ENCODE data around the gene EPHB1.
"Not testable (repeated sequence)": the region's sequence is repeated elsewhere in the genome, so short reads cannot be mapped to it uniquely, and the experiment has no call there.

Gene EPHB1

GRCh38 chr3:135107043-135107442 is 312.0 kb downstream of the EPHB1 start:
- Histone ChIP-seq H3K4me3 (ENCODE audit: low read length) (no peak overlapping the region), H3K9ac (ENCODE audit: low read length) (no peak overlapping the region), H3K27me3 (ENCODE audit: control insufficient read depth, insufficient read depth, low read length) (no peaks in the 10 kb centered on the region), H3K4me1 (ENCODE audit: control insufficient read depth, insufficient read depth, low read length) (no peaks in the 10 kb centered on the region), H3K27ac (ENCODE audit: low read depth, low read length) (no peak overlapping the region), H3K36me3 (ENCODE audit: control insufficient read depth, insufficient read depth, low read length) (no peaks in the 10 kb centered on the region)

- H3K27me3 ChIP-seq (ENCODE audit: control insufficient read depth, insufficient read depth, low read length) = no peaks in the 10 kb centered on the region
- H3K36me3 ChIP-seq (ENCODE audit: control insufficient read depth, insufficient read depth, low read length) = no peaks in the 10 kb centered on the region
- no peaks in the 10 kb centered on the region for H3K4me1 ChIP-seq (ENCODE audit: control insufficient read depth, insufficient read depth, low read length)
- no peak overlapping the region for H3K9ac ChIP-seq (ENCODE audit: low read length)
- H3K4me3 ChIP-seq (ENCODE audit: low read length) = no peak overlapping the region
- H3K27ac ChIP-seq (ENCODE audit: low read depth, low read length) = no peak overlapping the region
Observed at GRCh38 chr3:135109681-135110080, 314.6 kb downstream of the EPHB1 start.

GRCh38 chr3:135114551-135114950 is 319.5 kb downstream of the EPHB1 start:
- not testable (repeated sequence) for H3K27ac ChIP-seq (ENCODE audit: low read depth, low read length); H3K27me3 ChIP-seq (ENCODE audit: control insufficient read depth, insufficient read depth, low read length); H3K36me3 ChIP-seq (ENCODE audit: control insufficient read depth, insufficient read depth, low read length); H3K9ac ChIP-seq (ENCODE audit: low read length); H3K4me3 ChIP-seq (ENCODE audit: low read length); H3K4me1 ChIP-seq (ENCODE audit: control insufficient read depth, insufficient read depth, low read length)

GRCh38 chr3:135117977-135118376 is 322.9 kb downstream of the EPHB1 start:
- Histone ChIP-seq H3K9ac (ENCODE audit: low read length) (no peak overlapping the region), H3K27me3 (ENCODE audit: control insufficient read depth, insufficient read depth, low read length) (no peaks in the 10 kb centered on the region), H3K36me3 (ENCODE audit: control insufficient read depth, insufficient read depth, low read length) (no peaks in the 10 kb centered on the region), H3K4me3 (ENCODE audit: low read length) (no peak overlapping the region), H3K27ac (ENCODE audit: low read depth, low read length) (no peak overlapping the region), H3K4me1 (ENCODE audit: control insufficient read depth, insufficient read depth, low read length) (no peaks in the 10 kb centered on the region)

DNA sequence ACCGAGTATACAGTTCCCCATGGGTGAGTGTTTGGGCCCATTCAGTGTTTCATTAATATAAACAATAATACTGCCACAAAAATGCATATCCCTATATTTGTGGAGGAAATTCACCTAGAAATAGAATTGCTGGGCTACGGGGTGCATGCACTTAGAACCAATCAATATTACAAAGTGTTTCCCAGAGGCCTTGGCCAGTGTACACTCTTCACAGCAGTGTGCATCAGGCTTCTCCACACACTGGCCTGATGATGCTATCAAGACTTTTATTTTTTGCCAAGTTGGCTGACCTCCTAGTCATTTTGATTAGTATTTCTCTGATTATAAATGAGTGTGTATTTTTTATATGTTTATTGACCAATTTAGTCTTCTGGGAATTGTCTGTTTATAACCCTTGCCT is 323.7 kb downstream of the EPHB1 start:
- no peaks in the 10 kb centered on the region for H3K4me1 ChIP-seq (ENCODE audit: control insufficient read depth, insufficient read depth, low read length)
- H3K4me3 ChIP-seq (ENCODE audit: low read length) = no peak overlapping the region
- no peak overlapping the region for H3K27ac ChIP-seq (ENCODE audit: low read depth, low read length)
- H3K36me3 ChIP-seq (ENCODE audit: control insufficient read depth, insufficient read depth, low read length) = no peaks in the 10 kb centered on the region
- H3K27me3 ChIP-seq (ENCODE audit: control insufficient read depth, insufficient read depth, low read length) = no peaks in the 10 kb centered on the region
- no peak overlapping the region for H3K9ac ChIP-seq (ENCODE audit: low read length)

- H3K4me3 ChIP-seq (ENCODE audit: low read length) = no peak overlapping the region
- H3K27me3 ChIP-seq (ENCODE audit: control insufficient read depth, insufficient read depth, low read length) = no peaks in the 10 kb centered on the region
Observed at GRCh38 chr3:135125171-135125801, 330.2 kb downstream of the EPHB1 start.

DNA sequence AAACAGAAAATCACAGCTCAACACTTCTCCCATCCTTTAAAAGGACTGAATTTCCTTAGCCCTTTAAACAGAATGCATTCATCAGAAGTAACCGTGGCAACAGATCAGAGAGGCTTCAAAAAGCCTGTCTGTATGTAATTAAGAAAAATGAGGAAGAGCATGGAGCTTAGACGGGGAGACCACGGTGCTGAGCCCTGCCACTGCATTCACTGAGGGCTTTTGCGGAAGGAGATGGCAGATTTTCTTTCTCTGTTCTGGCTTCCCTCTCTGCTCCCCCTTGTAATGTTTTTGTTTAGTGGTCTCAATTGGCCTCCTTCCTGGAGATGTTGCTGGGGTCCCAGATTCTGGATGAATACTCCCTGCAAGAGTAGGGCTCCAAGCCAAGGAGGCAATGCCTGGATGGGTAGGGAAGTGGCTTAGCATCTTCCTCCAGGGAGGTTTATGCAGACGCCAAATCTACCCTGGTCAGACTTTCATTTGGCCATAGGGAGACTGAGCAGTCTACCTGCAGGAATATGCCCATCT is 332.9 kb downstream of the EPHB1 start:
- H3K36me3 ChIP-seq (ENCODE audit: control insufficient read depth, insufficient read depth, low read length) = no peaks in the 10 kb centered on the region
- no peak overlapping the region for H3K9ac ChIP-seq (ENCODE audit: low read length)
- H3K4me1 ChIP-seq (ENCODE audit: control insufficient read depth, insufficient read depth, low read length) = no peaks in the 10 kb centered on the region
- no peak overlapping the region for H3K27ac ChIP-seq (ENCODE audit: low read depth, low read length)
- H3K4me3 ChIP-seq (ENCODE audit: low read length) = no peak overlapping the region
- H3K27me3 ChIP-seq (ENCODE audit: control insufficient read depth, insufficient read depth, low read length) = no peaks in the 10 kb centered on the region

More at GRCh38 chr3:135125171-135125801, 330.2 kb downstream of the EPHB1 start:
- Histone ChIP-seq H3K4me1 (ENCODE audit: control insufficient read depth, insufficient read depth, low read length) (no peaks in the 10 kb centered on the region), H3K9ac (ENCODE audit: low read length) (no peak overlapping the region), H3K27ac (ENCODE audit: low read depth, low read length) (no peak overlapping the region), H3K36me3 (ENCODE audit: control insufficient read depth, insufficient read depth, low read length) (no peaks in the 10 kb centered on the region)

DNA sequence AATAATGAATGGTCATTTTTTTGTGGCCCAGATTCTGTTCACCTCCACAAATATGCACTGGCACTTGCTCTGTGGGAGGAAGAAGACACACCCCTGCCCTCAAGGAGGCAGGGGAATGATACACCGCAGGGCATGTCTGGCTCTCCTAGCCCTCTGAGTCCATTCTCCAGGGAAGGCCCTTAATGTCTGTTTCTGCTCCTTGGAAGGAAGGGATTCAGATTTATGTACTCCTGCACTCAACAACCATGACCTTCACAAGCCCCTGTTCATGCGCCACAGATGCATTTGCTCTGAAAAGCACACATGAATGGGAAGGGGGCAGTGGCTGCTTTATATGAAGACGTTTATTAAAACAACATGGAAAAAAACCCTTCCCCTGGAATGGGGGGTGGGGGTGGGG is 333.8 kb downstream of the EPHB1 start:
- Histone ChIP-seq H3K9ac (ENCODE audit: low read length) (no peak overlapping the region), H3K27ac (ENCODE audit: low read depth, low read length) (no peak overlapping the region), H3K4me3 (ENCODE audit: low read length) (no peak overlapping the region), H3K4me1 (ENCODE audit: control insufficient read depth, insufficient read depth, low read length) (no peaks in the 10 kb centered on the region), H3K36me3 (ENCODE audit: control insufficient read depth, insufficient read depth, low read length) (no peaks in the 10 kb centered on the region), H3K27me3 (ENCODE audit: control insufficient read depth, insufficient read depth, low read length) (no peaks in the 10 kb centered on the region)

- Histone ChIP-seq H3K4me3 (ENCODE audit: low read length) (no peak overlapping the region), H3K27me3 (ENCODE audit: control insufficient read depth, insufficient read depth, low read length) (no peaks in the 10 kb centered on the region), H3K27ac (ENCODE audit: low read depth, low read length) (no peak overlapping the region), H3K36me3 (ENCODE audit: control insufficient read depth, insufficient read depth, low read length) (no peaks in the 10 kb centered on the region), H3K9ac (ENCODE audit: low read length) (no peak overlapping the region), H3K4me1 (ENCODE audit: control insufficient read depth, insufficient read depth, low read length) (no peaks in the 10 kb centered on the region)
Observed at GRCh38 chr3:135131290-135131689, 336.2 kb downstream of the EPHB1 start.

GRCh38 chr3:135133905-135134683 is 339.0 kb downstream of the EPHB1 start:
- Histone ChIP-seq H3K27ac (ENCODE audit: low read depth, low read length) (no peak overlapping the region), H3K4me1 (ENCODE audit: control insufficient read depth, insufficient read depth, low read length) (no peaks in the 10 kb centered on the region), H3K9ac (ENCODE audit: low read length) (no peak overlapping the region), H3K36me3 (ENCODE audit: control insufficient read depth, insufficient read depth, low read length) (no peaks in the 10 kb centered on the region), H3K4me3 (ENCODE audit: low read length) (no peak overlapping the region), H3K27me3 (ENCODE audit: control insufficient read depth, insufficient read depth, low read length) (no peaks in the 10 kb centered on the region)

GRCh38 chr3:135134684-135135075 is 339.6 kb downstream of the EPHB1 start:
- H3K36me3 ChIP-seq (ENCODE audit: control insufficient read depth, insufficient read depth, low read length) = no peaks in the 10 kb centered on the region
- no peak overlapping the region for H3K4me3 ChIP-seq (ENCODE audit: low read length)
- H3K9ac ChIP-seq (ENCODE audit: low read length) = no peak overlapping the region
- H3K27me3 ChIP-seq (ENCODE audit: control insufficient read depth, insufficient read depth, low read length) = no peaks in the 10 kb centered on the region
- H3K4me1 ChIP-seq (ENCODE audit: control insufficient read depth, insufficient read depth, low read length) = no peaks in the 10 kb centered on the region
- no peak overlapping the region for H3K27ac ChIP-seq (ENCODE audit: low read depth, low read length)

- H3K4me3 ChIP-seq (ENCODE audit: low read length) = no peak overlapping the region
- no peak overlapping the region for H3K27ac ChIP-seq (ENCODE audit: low read depth, low read length)
- no peaks in the 10 kb centered on the region for H3K36me3 ChIP-seq (ENCODE audit: control insufficient read depth, insufficient read depth, low read length)
- H3K27me3 ChIP-seq (ENCODE audit: control insufficient read depth, insufficient read depth, low read length) = no peaks in the 10 kb centered on the region
- no peaks in the 10 kb centered on the region for H3K4me1 ChIP-seq (ENCODE audit: control insufficient read depth, insufficient read depth, low read length)
- H3K9ac ChIP-seq (ENCODE audit: low read length) = no peak overlapping the region
Observed at GRCh38 chr3:135135445-135135844, 340.4 kb downstream of the EPHB1 start.
